ENCODE data around the gene MCF2L.
"Not testable (repeated sequence)": the region's sequence is repeated elsewhere in the genome, so short reads cannot be mapped to it uniquely, and the experiment has no call there.

The MCF2L gene

GRCh38 chr13:113017506-113018215 is 48.6 kb downstream of the MCF2L start:
- DNase-seq, result no peak

- no peak for DNase-seq
These were observed 49.9 kb downstream of the MCF2L start for GRCh38 chr13:113018676-113019465.

- DNase-seq, result no peak
These were observed 51.5 kb downstream of the MCF2L start for GRCh38 chr13:113020323-113021080.

GRCh38 chr13:113021391-113021790 is 52.4 kb downstream of the MCF2L start:
- DNase-seq, result no peak

GRCh38 chr13:113021811-113022210 is 52.8 kb downstream of the MCF2L start:
- DNase-seq, result no peak

- DNase-seq, result no peak
These were observed 53.4 kb downstream of the MCF2L start for GRCh38 chr13:113022391-113022744.

- no peak for DNase-seq
These were observed 53.9 kb downstream of the MCF2L start for GRCh38 chr13:113022745-113023574.

GRCh38 chr13:113023694-113024430 is 54.8 kb downstream of the MCF2L start:
- no peak for DNase-seq

- DNase-seq, result no peak
These were observed 55.5 kb downstream of the MCF2L start for GRCh38 chr13:113024466-113024865.

- DNase-seq, result no peak
These were observed 57.4 kb downstream of the MCF2L start for GRCh38 chr13:113026391-113026910.

- DNase-seq, result no peak
These were observed 58.1 kb downstream of the MCF2L start for GRCh38 chr13:113027095-113027494.

- no peak for DNase-seq
These were observed 58.6 kb downstream of the MCF2L start for GRCh38 chr13:113027566-113027965.

- DNase-seq, result no peak
These were observed 59.5 kb downstream of the MCF2L start for GRCh38 chr13:113028336-113029060.

- no peak for DNase-seq
These were observed 60.0 kb downstream of the MCF2L start for GRCh38 chr13:113029061-113029445.

GRCh38 chr13:113029487-113030258 is 60.7 kb downstream of the MCF2L start:
- peak; percentile 9 for DNase-seq

- not testable (repeated sequence) for DNase-seq
These were observed 61.2 kb downstream of the MCF2L start for GRCh38 chr13:113030259-113030640.

- DNase-seq, result no peak
These were observed 62.5 kb downstream of the MCF2L start for GRCh38 chr13:113031465-113031864.

GRCh38 chr13:113032291-113032690 is 63.3 kb downstream of the MCF2L start:
- DNase-seq, result no peak

GRCh38 chr13:113033054-113033850 is 64.2 kb downstream of the MCF2L start:
- no peak for DNase-seq

Measured in fibroblast of skin of scalp (primary cell).